Hematopoietic multipotent progenitor cell treated with erythropoietin and hydrocortisone succinate and interleukin-3 and kit ligand, for 8 days (in vitro differentiated cells): Measurements from ENCODE around the gene MGLL.
A peak's percentile ranks its signal among the peaks of the same experiment; 100 is the strongest.
"Not testable (repeated sequence)": the region's sequence is repeated elsewhere in the genome, so short reads cannot be mapped to it uniquely, and the experiment has no call there.

Experiments
- DNase-seq: peaks from one replicate; pipeline ENCODE4 v3.0.0-alpha.2; 2015

The MGLL gene

DNA sequence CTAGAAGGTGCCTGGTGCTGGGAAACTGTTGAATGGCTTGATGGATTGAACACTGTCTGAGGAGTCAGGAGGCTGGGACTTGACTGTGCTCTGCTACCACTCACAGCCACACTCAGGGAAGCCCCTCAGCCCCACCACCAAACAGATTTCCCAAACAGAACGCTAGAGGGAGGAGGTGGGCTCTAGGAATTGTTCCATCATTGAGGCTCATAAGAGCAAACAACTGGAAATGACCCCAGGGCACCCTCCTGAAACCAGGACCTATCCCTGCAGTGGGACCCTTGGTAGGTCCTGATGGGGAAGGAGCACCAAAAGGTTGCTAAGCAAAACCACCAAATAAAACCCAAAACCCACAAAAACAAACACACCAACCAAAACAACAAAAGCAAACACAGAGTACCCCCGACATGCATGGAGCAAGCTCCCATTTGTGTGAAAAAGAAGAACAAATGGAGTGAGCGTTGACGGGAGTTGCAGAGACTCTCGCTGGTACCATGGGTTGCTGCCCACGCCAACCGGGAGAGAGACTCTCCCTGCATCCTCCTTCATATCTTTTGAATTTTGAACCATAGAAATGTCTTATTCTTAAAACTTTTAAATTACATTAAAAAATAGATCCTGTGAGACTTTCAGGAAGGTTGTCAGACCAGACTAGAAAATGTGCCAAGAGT is 103.9 kb downstream of the MGLL start:
- DNase-seq: no peak

DNA sequence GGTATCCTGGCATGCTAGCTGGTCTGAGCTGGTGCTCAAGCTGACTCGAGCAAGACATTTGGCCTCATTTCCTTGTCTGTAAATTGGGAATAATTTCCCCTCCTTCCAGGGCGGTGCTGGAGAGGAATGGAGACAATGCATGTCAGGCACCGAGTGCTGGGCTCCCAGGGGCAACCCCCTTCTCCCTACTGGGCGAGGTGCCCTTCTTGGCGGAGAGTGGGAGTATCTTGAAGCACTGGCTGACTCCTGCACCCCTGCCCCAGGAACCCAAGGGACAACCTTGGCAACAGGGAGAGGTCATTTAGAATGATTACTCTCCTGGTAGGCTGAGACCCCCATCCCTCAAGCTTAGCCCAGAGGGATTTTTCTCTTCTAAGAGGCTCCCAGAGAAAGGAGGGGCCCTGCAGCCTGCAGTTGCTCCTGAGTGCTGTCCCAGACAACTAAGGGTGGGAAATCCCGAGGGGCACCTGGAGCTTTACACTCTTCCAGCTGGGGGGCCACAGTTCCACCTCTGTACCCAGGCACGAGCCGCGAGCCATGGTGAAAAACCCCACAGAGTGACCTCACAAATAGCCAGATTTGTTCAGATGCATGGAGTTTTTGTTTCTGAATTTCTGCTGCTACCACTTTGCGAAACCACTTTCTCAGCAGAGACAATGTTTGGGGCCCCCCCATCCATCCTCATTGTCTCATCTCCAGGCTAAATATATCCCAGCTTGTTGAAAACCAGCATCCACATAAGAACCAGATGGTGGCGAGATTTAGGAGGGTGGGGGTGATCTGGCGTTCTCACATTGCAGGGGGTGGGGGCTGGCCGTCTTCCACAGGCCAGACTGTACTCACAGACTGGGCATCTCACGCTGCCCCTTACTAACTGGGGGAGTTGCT is 104.7 kb downstream of the MGLL start:
- DNase-seq: no peak

DNA sequence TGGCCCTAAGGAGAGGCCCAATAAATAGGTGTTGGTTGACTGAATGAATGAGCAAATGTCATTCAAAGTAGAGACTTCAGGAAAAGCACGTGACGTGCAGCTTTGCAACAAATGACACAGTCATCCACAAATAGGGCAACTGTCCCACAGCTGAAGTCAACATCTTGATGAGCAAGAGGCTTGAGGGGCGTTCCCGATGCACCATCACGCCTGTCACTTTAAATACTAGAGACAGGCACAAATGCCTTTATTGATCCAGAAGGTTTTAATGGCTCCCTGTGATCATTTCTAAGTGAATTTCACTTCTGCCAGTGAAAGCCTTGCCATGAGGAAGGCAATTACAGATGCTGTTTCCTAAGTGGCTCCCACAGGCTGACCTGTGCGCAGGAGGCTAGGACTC is 105.9 kb downstream of the MGLL start:
- DNase-seq: no peak

DNA sequence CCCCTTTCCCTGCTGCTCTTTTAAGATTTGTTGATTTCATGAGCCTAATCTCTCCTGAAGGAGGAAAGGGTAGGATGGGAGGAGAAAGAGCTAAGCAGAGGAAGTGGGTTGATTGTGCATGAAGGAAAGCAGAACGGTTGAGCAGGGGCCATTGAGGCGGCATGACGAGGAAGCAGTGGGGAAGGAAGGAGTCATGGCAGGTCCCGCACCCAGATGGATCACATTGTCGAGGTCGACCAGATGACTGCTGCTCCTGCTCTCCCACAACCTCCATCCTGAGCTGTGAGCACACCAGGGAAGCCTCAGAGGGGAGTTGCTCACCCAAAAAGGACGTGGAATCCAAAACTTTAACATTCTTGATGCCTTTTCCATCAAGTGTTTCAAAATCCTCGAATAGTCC is 106.8 kb downstream of the MGLL start:
- DNase-seq: no peak

DNA sequence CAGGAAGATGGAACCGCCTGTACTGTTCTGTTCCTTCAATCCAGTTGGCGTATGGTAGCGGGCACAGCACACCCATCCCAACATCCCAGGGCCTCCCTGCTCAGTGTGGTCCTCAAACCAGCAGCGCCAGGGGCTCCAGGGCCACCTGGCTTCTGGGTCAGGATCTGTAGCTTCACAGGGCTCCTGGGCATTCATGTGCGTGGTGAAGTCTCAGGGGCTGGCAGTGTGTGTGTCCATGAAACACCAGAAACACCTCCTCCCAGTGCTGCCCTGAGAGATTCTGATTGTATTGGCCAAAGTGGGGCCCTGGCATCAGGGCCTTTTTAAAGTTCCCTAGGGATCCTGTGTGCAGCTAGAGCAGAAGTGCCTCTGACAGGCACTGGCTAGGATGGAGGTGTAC is 107.4 kb downstream of the MGLL start:
- DNase-seq: no peak

DNA sequence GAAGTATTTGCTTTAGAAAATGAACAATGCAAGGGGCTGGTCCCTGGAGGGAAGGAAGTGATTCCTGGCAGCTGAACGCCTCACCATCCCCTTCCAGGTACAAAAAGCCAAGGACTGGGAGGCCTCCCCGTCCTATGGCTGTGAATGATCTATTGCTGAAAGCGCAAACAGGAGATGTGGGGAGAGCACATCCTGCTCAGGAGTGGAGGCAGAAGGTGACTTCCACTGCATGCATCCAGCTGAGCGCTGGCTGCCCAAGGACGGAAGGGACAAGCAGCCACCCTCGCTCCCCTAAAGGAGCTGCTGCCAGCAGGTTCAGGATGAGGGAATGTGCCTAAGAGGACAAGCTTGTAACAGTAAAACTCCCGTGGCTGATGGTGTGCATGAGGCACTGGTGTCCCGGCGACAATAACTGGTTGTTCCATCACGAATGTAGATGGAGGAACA is 108.2 kb downstream of the MGLL start:
- no peak for DNase-seq

DNA sequence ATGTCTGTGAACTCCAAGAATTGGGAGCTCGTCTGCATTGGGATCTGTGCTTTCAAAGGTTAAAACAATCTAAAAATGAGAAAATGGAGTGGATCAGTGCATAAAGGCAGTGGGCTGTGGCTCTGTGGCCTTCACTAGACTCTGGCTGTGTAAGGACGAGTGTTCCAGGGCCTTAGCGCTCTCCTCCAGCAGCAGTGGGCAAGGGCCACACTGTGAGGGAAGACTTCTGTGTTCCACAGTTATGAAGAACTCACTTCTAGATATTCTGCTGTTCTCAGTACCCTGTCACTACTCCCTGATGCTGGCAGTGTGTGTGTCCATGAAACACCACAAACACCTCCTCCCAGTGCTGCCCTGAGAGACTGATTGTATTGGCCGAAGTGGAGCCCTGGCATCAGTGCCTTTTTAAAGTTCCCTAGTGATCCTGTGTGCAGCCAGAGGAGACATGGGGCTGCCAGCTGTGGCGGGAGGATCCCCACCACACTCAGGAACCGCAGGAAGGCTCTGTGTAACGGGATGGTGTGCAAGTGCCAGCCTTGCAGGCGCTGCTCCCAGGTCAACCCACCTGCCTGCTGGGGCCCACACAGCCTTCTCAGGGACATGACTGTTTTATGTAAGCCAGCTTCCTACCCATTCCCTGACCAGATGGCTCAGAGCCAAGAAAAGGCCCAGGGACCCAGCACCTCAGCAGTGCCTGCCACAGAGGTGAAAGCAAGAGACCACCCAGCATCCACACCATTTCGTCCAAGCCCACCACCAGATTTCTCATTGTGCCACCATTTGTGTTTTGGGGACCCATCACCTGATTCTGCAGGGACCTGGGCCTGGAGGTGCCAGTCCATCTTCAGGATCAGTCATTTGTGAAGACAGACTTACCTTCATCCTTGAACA is 109.2 kb downstream of the MGLL start:
- no peak for DNase-seq

DNA sequence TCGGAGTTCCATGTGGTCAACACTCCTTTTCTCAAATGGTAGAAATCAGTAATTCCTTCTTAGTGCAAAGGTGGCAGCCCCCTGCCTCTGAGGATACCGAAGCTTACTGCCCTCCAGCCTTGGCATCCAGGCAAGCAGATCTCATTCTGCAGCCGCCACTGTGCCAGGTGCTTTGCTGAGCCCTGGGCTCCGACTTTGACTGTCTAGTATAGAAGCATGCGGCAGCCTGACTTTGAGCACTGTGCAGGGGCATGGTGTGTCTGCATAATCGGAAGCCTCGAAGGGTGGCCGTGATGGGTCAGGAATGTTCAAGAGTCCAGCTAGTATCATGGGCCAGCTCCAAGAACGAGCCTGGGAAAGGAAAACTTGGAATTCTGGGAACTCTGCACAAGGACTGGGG is 109.9 kb downstream of the MGLL start:
- no peak for DNase-seq

DNA sequence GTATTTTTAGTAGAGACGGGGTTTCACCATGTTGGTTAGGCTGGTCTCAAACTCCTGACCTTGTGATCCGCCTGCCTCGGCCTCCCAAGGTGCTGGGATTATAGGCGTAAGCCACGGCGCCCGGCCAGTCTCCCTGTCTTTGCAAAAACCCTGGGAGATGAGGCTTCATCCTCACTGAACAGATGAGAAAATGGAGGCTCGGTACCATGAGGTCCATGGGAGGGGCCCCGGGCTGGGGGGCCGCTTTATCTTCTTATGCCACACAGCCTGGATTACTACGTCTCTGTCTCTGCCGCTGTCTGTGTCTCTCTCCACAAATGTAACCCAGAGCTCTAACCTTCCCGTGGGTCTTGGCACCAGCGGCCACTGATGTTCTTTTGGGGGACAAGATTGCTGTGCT is 110.4 kb downstream of the MGLL start:
- no peak for DNase-seq

DNA sequence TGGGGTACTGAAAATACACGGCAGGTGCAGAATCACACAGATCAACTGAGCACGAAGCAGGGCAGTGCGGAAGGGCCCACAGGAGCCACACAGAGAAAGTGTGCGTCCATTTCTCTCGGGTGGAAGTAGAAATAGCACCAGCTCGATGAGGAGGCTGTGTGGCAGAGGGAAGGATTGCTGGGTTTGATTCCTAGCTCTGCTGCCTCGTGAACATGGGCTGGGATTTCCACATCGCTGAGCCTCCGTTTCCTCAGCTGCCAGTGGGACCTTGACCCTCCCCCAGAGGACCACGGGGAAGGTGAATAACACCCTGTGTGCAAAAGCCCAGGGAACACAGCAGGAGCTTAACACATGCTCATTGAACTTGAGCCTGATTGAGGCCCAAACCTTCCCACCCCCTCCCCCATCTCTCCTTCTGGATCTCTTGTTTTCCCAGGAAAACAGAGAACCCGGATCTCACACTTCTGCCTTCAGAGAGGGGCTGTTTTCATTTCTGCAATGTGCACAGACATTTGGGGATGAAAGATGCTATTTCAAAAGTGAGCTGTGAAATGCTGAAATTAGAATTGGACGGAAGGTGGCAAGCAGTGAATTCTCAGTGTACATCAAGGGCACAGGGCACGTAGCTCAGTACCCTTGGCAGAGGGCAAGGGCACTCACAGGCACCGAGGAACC is 111.2 kb downstream of the MGLL start:
- no peak for DNase-seq

DNA sequence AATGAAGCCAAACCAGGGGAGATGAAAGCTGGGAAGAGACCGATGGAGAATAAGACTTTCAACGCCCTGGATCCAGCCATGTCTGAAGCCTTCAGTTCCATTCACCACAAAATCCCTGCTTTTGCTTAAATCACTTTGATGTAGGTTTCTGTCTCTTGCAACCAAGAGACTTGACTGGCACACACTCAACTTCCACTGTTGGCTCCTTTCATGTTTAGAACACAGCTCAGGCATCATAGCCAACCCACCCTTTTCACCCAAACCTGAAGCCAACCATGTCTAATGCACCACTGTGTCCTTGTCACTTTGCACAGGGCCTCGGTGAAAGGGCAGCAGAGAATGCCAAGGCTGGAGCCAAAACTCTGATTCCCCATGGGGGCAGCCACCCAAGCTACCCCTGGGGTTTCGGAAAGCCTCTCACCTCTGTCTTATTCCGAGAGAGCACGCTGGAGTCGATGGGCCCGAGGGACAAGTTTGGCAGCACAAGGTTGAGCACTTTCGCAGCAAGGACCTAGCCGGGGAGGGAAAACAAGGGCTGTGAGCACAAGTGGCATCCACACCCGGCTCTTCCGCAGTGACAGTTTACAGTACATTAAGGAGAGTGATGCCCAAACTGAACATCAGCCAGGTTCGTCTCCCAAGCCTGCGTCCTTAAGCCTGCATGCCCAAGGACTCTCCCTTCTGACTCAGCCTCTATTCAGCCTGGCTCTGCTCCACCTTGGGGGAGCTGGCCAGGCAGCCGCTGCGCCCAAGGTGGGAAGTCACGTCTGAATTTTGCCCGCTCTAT is 112.0 kb downstream of the MGLL start:
- DNase-seq: no peak

DNA sequence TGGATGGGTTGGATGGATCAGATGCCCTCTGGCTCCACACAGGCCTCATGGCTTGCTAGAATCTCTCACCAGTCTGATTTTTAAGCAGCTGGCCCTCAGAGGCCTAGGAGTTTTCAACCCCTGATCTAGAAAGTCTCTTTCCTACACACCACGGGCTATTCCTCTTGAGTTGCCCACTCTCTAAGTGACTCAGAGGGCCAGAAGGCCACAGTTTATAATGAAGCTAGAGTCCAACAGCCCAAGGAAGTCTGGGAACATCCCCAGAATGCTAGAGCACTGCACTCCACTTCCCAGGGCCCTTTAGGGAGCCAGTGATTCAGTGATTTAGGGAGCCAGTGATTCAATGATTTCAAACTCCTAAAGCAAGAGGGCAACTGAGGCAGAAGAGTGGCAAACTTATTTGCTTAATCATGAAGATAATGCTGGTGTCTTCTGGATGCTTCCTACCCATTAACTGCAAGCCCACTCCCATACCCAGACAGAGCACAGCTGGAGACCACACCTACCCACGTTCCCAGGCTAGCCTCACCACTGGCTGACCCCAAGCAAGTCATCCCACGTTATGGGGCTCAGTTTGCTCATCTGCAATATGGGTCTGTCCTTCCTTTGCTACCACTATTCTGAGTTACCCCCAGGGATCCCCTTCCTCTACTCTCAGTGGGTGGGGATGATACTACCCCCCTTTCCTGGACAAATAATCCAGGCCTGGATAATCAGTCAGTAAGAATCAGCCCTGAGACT is 112.8 kb downstream of the MGLL start:
- DNase-seq: no peak

DNA sequence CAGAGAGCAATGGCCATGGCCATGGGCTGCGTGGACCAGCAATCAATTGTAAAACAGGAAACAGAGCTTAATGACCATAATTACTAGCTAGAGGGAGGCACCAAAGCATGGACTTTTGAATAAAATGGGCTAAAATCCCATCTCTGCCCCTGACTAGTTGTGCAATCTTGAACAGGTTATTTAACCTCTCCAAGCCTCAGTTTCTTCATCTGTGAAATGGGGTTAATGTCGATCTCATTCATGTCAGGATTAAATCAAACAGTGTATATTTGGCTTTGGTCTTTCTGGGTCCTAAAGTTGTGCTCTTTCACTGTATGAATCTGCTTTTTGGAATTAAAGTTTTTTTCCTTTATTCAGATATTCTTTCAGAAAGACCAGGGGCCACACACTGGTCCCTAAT is 113.5 kb downstream of the MGLL start:
- no peak for DNase-seq

DNA sequence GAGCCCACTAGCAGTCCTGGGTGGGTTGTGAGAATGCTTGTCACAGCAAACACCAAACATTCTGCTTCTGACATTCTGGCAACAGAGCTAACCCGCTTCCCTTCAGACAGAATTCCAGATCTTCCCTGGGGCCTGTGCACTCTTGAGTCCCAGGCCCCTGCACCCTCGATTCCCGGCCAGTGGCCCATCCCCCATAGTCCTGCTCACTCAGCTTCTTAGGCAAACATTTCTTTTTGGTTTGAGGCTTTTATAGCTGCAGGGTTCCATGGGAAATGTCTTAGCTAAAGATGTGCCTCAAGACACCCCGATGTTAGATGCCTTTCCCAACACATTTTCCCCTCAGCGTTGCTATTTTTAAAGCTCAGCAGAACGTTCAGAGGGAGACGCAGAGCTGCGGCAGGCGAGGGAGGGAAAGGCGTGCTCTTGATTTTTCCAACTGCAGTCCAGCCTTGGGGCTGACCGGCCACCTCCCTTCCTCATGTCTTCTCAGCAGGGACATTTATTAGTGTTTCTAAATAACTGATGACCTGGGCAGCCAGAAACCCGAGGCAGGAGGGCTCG is 114.4 kb downstream of the MGLL start:
- DNase-seq: no peak

DNA sequence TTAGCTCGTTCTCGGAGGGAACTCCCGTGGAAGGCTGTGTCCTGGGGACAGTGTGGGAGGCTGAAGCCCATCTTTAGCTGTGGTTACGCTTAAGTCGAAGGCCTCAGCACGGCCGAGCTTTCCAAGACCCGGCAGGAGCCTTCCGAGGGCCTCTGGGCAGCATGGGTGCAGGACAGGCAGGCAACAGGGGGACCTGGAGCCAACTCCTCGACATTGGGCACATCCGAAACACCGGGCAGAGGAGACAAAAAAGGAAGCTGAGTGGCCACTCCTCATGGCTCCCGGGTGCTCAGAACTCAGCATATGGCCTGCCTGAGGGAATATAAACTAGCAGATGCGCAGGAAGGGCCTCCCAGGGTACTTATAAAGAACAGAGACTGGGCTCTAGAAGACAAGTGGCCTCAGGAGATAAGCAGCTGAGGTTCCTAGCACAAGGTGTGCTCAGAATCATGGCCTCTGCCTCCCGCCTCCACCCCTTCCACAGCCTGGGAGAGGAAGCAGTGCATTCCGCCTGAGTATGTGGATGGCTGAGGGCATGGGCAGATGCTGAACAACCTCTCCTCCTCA is 115.4 kb downstream of the MGLL start:
- DNase-seq: peak; percentile 79

DNA sequence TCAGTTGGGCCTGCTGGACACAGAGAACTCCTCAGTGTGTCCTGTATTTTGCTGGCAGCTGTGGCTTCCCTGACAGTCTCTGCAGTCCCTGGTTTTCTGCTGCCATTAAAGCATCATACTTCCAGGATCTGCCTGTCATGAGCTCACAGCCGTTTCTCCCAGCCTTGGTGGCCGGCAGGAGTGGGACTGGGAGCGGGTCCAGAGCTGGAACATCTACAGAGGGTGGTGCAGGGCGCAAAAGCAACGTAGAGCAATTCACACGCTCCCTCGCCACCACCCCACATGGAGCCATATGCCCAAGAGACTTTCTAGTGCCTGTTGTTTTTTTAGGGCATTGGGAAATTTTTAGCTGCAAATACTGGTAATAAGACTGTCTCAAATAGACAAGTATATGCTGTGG is 116.0 kb downstream of the MGLL start:
- no peak for DNase-seq

DNA sequence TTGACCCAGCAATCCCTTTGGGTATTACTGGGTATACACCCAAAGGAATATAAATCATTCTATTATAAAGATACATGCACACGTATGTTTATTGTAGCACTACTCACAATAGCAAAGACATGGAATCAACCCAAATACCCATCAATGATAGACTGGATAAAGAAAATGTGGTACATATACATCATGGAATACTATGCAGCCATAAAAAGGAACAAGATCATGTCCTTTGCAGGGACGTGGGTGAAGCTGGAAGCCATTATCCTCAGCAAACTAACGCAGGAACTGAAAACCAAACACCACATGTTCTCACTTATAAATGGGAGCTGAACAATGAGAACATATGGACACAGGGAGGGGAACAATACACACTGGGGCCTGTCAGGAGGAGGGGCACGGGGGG is 117.5 kb downstream of the MGLL start:
- not testable (repeated sequence) for DNase-seq

DNA sequence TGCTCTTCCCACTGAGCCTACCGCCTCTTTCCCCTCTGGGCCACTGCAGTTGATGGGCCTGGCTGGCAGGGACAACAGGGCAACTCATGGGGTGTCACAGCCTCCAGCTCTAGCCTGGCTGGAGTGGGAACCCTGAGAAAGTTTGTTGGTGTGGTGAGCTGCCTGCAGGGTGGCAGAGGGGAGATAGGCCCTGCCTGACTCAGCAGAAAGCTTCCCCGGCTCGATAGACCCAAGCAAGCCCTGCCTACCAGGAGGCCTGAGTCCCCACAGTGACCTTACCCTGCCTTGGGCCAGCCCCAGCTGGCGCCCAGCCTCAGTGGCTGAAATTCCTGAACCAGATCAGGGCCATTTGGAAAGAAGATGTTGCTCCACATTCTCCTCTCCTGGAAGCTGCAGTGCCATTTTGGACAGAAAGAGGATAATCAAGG is 120.2 kb downstream of the MGLL start:
- DNase-seq: peak; percentile 96

DNA sequence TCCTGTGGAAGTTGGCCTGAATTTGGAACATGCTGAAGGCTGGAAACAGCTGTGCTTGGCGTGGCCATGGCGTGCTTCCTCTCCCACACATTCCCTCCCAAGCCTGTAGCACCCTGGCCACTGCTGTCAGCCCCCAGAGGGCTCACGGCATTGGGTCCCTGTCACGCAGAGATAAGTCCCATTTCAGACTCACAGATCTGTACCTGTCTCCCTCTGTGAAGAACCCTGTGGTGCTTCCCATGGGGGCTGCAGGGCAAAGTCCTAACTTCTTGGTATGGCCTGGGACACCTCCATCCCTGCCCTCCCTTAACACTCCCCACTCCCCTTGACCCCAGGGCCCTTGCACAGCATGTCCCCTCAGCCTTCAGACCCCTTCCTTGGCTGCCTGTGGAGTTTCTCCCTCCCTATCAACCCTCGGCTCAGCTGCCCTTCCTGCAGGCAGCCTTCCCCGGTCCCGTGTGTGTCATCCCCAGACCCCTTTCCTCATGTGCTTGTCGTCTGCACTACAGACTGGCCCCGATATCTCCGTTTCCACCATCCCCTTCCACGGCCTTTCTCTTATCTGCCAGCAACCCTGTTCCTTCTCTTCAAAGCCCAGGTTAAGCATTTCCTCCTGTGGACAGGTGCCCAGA is 120.9 kb downstream of the MGLL start:
- DNase-seq: peak; percentile 72

DNA sequence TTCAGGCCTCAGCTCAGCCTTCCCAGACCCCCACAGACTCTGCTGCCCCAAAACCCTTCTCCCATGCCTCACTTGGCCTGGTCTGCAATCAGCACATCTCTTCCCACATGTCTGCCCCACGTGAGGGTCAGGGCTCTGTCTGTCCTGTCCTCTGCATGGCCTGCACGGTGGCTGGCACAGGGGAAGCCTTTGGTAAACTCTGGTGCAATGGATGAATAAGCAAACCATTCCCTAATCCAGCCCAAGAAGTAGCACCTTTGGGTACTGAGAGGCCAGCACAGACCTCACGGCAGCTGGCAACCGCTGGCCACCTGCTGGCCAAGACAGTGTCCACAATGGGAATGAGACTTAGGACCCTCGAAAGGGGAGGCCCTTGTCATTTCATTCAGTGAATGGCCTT is 121.9 kb downstream of the MGLL start:
- DNase-seq: no peak
